22Rv1 (cell line): ENCODE results near the gene CTNND2.

Source experiments
- CTCF ChIP-seq: fragments of 450-650 bp; IDR thresholded peaks from 2 replicates; pipeline ENCODE4 v1.5.1; 2017; ENCODE audit warnings: mild to moderate bottlenecking
- ZFX ChIP-seq: fragments of 450-650 bp; IDR thresholded peaks from 2 replicates; pipeline ENCODE4 v1.6.1; 2017; ENCODE audit warnings: antibody characterized with exemption, borderline replicate concordance

- TF ChIP-seq CTCF, result no peak
- no peak for TF ChIP-seq ZFX
These were observed 380.1 kb downstream of the CTNND2 start for GRCh38 chr5:11524188-11524587.
